ENCODE measurements around the gene C5orf58. TPM values are rescaled to one million over a fixed set of nuclear protein-coding genes. Genes with fewer than 3 reads are reported as not detected.
A peak's percentile ranks its signal among the peaks of the same experiment; 100 is the strongest.

The C5orf58 gene
- total and polyA plus RNA-seq, 9 donors: 0.36 TPM; not detected in 8

DNA sequence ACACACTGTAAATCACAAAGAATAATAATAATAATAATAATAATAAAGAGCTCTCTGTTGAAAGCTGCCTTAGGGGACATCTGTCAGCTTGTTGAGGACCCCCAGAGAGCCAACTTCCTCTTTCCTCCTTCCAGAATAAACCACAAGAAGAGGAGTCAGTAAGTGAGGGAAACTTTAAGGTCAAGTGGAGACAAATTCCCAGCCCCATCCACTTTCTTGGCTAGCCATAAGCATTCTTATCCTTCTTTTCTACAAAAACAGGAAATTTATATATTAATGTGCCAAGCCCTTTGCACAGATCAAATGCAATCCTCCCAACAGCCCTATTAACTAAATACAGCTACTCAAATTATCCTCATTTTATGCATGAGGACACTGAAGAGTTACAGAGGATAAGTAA, 9.4 kb upstream of the C5orf58 start:
- Histone ChIP-seq H3K9me3 (no peaks in the 10 kb centered on the region), H3K27ac (no peak overlapping the region), H3K36me3 (no peaks in the 10 kb centered on the region), H3K4me3 (no peak overlapping the region), H3K4me1 (ENCODE audit: insufficient read depth) (peaks cover 7% of the 10 kb centered on the region), H3K27me3 (no peaks in the 10 kb centered on the region)
- no peak for DNase-seq
- intact Hi-C loops (cut with DNase I): no loop called here
- no peak for TF ChIP-seq EP300 (IDR thresholded peaks at IDR 0.05)
- TF ChIP-seq, protein P1, sequence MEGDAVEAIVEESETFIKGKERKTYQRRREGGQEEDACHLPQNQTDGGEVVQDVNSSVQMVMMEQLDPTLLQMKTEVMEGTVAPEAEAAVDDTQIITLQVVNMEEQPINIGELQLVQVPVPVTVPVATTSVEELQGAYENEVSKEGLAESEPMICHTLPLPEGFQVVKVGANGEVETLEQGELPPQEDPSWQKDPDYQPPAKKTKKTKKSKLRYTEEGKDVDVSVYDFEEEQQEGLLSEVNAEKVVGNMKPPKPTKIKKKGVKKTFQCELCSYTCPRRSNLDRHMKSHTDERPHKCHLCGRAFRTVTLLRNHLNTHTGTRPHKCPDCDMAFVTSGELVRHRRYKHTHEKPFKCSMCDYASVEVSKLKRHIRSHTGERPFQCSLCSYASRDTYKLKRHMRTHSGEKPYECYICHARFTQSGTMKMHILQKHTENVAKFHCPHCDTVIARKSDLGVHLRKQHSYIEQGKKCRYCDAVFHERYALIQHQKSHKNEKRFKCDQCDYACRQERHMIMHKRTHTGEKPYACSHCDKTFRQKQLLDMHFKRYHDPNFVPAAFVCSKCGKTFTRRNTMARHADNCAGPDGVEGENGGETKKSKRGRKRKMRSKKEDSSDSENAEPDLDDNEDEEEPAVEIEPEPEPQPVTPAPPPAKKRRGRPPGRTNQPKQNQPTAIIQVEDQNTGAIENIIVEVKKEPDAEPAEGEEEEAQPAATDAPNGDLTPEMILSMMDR (IDR thresholded peaks at IDR 0.05): no peak
- TF ChIP-seq POLR2A (IDR thresholded peaks at IDR 0.05): no peak

DNA sequence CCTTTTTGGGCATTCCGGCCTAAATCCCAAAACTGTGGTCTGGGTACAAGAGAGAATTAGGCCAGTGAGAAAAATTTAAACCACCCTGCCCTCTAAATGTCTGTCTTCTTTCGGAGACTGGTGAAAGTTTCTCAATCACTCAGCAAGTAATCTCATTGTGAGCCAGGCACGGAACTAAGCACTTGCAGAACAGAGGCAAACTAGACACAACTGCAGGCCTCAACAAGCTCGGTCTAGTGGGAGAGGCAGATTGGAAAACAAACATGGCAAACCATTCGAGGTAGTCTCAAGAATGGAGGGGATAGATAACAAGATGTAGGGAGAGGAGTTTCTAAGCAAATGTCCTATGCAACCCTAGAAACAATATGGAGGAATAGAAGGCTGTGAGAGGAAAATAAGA, 8.9 kb upstream of the C5orf58 start:
- H3K36me3 ChIP-seq: no peaks in the 10 kb centered on the region
- no peak overlapping the region for H3K27ac ChIP-seq
- peaks cover 7% of the 10 kb centered on the region for H3K4me1 ChIP-seq (ENCODE audit: insufficient read depth)
- H3K9me3 ChIP-seq: no peaks in the 10 kb centered on the region
- no peak overlapping the region for H3K4me3 ChIP-seq
- WGBS, 3 donors: 73 to 86% (median 82%) methylated on average over 5 of the region's 5 CpGs
- no peak for DNase-seq
- TF ChIP-seq, protein P1 (IDR thresholded peaks at IDR 0.05): no peak
- no peak for TF ChIP-seq POLR2A (IDR thresholded peaks at IDR 0.05)
- H3K27me3 ChIP-seq: no peaks in the 10 kb centered on the region
- intact Hi-C loops (cut with DNase I): no loop called here

DNA sequence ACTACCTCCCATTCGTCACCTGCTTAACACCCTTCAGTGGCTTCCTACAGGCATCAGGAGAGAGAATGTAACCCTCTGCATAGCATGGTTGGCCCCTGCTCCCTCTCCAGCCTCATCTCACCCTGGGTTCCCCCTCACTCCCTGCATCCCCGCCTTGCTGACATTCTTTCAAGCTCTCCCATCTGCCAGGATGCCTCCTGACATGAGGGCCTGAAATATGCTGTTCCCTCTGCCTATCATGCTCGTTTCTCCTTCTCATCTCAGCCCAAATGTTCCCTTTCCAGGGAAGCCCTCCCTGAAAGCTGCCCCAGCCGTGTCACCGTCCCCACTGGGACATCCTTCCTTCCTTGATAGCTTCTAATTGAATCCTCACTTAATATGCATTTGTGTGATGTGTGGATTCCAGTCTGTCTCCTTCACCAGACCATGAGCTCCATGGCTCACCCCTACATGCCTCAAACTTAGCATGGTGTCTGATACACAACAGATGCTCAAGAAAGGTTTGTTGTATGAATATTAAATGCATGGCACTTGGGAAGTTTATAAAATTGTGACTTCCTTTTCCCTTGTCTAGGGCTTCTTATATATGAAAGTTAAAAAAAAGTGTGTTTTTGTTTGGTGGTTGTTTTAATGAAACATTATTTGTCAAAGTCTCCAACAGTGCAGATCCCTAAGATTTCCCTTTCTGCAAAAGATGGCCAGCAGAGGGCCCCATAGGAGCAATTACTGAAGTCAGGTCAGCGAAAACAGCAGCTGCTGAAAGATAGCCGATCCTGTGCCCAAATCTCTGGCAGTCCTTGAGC, 7.3 kb upstream of the C5orf58 start:
- intact Hi-C loops (cut with DNase I): loop anchor here in 3 of 4 donors (2.0 to 5.0 kb wide), 4 partner anchors 122 to 407 kb away; no protein-coding TSS in a partner anchor
- H3K27ac ChIP-seq: no peak overlapping the region
- WGBS, 3 donors: 63 to 66% (median 64%) methylated on average over 7 of the region's 7 CpGs
- no peaks in the 10 kb centered on the region for H3K27me3 ChIP-seq
- H3K36me3 ChIP-seq: no peaks in the 10 kb centered on the region
- H3K4me1 ChIP-seq (ENCODE audit: insufficient read depth): peaks cover 7% of the 10 kb centered on the region
- no peaks in the 10 kb centered on the region for H3K9me3 ChIP-seq
- TF ChIP-seq, protein P1 (IDR thresholded peaks at IDR 0.05): peak; percentile 36 to 81 (median 76)
- TF ChIP-seq POLR2A (IDR thresholded peaks at IDR 0.05): no peak
- DNase-seq: peak; percentile 72 to 85 (median 76)
- H3K4me3 ChIP-seq: no peak overlapping the region

DNA sequence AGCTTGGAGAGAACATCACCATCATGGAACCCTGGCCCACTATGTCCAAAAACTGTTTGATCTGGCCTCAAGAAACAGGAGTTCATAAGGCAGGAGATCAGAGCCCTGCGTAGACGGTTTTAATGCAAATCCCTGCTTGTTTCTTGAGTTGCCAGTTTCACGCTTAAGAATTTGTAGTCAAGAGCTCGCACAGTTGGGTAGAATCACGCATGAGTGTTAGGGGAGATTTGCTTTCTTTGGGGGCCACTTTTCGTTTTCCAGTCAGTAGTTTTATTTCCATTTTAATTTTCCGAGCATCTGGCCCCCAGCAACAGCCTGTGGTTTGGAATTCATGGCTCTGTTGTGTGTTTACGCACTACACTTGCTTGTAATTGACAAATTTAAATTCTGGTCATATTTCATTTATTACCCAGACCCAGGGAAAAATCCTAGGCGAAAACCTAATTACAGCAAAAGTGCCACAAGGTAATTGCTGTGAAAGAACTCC, 6.6 kb upstream of the C5orf58 start:
- H3K27ac ChIP-seq: no peak overlapping the region
- peaks cover 7% of the 10 kb centered on the region for H3K4me1 ChIP-seq (ENCODE audit: insufficient read depth)
- H3K27me3 ChIP-seq: no peaks in the 10 kb centered on the region
- 72 to 79% (median 73%) methylated on average over 9 of the region's 9 CpGs for WGBS, 3 donors
- no peak for DNase-seq
- no peaks in the 10 kb centered on the region for H3K36me3 ChIP-seq
- intact Hi-C loops (cut with DNase I): loop anchor here in 3 of 4 donors (2.0 to 5.0 kb wide), 4 partner anchors 121 to 406 kb away; no protein-coding TSS in a partner anchor
- no peak for TF ChIP-seq POLR2A (IDR thresholded peaks at IDR 0.05)
- TF ChIP-seq, protein P1 (IDR thresholded peaks at IDR 0.05): no peak
- no peak for TF ChIP-seq EP300 (IDR thresholded peaks at IDR 0.05)
- H3K4me3 ChIP-seq: no peak overlapping the region
- H3K9me3 ChIP-seq: no peaks in the 10 kb centered on the region
